Glomerular visceral epithelial cell (primary cell): ENCODE data around the gene TDRD7.
A peak's percentile ranks its signal among the peaks of the same experiment; 100 is the strongest.

Experiments used
- DNase-seq: peaks from one replicate; pipeline ENCODE4 v3.0.0-alpha.2; 2016; ENCODE audit errors: extremely low spot score

The TDRD7 gene

DNA sequence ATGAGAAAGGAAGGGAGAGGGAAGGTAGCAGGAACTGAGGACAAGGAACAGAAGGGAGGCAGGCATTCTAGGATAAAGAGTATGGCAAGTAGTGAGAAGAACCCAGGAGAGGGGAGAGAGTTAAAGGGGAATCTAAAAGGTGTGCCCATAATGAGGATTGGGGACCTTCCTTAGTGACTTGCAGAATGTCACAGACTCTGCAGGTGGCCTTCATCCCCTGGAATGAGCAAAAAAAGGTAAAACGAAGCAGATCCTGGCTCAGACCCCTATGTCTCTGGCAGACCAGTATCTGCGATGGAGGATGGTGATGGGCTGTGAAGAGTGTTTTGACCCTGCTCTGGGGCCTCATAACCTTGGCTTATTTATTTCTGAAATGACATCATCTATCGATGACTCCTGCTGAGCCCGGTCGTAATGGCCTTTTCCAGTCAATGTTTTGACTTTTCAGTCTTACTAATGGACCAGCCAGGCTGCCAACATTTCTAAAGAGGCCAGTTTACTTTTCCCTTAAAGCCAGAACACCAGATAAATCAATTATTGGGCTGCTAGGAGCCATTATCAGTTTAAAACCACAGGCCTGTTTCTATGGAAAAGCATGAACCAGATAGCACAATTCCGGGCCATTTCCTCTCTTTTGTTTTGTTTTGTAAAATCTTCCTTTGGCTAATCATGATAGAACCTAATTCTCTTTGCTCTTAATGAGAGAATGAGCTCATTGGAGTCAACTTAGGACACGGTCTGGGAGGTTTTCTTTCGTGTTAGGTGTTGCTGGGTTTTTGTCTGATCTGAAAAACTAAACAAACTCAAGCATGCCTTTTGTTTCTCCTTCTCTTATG is 92.7 kb downstream of the TDRD7 start:
- DNase-seq, result no peak

DNA sequence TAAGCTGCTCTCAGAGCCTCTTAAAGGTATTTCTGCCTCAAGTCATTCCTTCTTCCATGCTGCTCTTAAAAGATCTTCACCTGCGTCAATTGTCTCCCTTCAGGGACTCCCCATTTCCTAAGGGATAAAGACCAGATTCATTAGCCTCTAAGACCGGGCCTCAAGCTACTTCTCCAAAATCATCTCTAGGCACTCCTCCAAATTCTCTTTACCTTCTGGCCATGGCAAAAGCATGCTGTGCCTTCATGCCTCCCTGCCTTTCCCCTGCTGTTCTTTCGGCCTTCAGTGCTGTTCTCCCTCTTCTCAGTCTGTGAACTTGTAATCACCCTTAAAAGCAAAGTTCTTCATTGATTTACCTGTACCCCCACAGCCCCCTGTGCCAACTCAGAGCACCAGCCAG is 93.9 kb downstream of the TDRD7 start:
- DNase-seq, result no peak

DNA sequence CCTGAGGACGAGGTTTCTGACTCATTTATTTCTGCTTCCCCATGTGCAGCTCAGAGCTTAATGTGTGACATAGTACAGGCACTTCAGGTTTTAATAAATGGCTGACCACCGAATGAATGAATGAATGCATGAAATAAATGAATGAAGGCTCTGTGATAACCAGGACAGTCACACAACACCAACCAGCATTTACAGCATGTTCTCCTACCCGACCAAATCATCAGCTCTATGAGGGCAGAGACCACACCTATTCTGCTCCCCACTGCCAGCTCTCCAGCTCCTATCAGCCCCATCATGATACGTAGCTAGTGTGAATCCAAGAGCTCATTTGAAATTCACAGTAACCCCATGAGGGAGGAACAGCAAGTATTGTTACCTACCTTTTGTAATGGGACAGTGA is 94.4 kb downstream of the TDRD7 start:
- DNase-seq, result no peak

DNA sequence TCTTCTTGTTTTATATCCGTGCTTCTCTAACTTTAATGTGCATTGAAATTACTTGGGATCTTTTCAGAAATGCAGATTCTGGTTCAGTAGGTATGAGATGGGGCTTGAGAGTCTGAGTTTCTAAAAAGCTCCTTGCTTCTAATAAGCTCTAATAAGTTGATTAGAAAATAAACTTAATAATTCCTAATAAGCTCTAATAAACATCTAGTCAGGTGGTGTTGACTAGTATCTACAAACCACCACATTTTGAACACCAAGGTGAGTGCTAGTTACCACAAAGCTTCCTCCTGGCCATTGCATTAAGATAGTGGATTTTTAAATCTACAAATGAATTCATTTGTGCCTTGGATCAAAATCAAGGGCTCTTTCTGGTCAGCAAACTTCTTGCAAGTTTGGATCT is 94.9 kb downstream of the TDRD7 start:
- DNase-seq, result no peak

DNA sequence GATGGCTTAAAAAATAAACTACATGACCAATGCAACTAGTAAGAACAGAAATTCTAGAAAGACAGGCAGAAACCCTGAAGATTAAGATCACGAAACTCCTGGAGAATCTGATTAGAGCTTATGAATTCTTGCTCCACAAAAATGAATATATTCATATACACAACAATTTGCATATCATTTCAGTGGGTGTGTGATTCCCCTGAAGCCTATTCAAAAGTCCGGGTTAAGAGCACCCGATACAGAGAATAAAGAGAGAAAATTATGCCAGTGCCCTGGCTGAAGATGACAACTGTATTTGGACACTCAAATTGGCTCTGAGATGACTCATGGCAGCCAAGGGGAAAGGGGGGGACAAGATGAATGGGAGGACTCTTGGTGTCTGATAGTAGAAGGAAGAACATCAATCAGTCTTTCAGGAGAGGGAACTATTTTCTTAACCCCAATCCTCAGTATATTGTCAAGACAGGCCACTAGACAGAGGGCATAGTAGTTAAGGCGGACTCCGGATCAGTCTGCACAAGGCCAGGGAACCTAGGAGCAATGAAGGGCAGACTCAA is 95.6 kb downstream of the TDRD7 start:
- DNase-seq, result no peak

DNA sequence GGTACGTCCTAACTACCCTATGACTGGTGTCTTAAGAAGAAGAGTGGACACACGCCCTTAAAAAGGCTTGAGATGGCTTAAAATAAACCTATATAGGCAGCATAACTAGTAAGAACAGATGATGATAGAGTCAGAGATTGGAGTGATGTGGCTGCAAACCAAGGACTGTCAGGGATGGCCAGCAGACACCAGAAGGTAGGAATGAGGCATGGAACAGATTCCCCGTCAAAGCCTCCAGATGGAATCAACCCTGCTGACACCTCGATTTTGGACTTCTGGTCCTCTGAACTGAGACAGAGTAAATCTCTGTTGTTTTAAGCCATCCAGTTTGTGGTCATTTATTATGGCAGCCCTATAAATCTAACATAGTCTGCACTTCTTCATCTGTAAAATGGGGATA is 97.0 kb downstream of the TDRD7 start:
- DNase-seq, result no peak

DNA sequence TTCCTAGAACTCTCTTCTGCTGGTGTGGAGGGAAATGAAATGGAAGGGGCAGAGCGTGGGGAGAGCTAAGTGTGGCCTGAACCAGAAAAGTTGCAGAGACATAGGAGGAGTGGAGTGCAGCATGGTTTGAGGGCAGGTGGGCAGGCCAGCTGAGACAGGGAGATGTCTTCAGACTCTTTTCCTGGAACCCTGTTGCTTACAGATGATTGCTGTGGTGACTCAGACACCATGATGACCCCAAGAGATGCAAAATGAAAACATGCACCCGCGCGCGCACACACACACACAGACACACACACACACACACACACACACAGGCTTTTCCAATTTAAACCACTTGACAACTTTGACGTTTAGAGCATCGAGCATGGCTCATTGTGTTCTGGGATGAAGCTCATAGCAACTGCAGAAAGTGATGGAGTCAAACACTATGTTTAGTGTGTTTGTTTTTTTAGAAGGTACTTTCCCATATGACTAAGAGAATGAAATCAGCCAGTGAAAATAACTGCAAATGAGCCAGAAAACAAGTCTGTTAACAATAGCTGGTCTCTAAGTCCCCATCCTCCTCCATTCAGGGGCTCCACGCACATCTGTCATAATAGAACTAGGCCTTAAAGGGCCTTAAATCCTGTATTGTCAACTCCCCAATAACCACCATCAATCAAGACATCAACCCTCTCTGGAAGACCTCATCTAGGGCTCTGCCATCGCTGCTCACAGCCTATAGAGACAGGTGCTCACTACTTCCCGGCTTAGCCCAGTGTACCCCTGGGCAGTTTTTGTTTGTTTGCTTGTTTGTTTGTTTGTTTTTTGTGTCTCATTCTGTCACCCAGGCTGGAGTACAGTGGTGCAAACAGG is 99.1 kb downstream of the TDRD7 start:
- peak; percentile 69 for DNase-seq

DNA sequence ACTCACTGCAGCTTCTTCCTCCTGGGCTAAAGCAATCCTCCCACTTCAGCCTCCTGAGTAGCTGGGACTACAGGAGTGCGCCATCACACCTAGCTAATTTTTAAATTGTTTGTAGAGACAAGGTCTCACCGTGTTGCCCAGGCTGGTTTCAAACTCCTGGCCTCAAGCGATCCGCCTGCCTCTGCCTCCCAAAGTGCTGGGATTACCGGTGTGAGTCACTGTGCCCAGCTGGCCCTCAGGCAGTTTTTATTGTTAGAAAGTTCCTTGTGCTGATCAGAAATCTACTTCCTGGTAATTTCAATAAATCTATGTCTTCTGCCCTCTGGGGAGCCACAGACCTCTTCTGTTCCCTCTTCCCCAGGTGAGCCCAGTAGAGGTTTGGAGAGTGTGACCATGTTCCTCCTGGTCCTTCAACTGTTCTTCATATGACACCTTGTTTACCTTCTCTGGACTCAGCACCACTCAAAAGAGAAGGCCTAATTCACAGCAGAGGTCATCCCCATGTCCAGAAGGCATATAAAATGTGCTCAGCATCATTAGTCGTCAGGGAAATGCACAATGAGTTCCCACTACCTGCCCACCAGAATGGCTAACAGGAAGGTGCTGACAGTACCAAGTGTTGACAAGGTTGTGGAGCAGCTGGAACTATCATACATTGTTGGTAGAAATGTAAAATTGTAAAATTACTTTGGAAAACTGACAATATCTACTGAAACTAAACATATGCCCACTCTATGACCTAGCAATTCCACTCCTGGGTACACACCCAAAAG is 99.9 kb downstream of the TDRD7 start:
- DNase-seq, result no peak

DNA sequence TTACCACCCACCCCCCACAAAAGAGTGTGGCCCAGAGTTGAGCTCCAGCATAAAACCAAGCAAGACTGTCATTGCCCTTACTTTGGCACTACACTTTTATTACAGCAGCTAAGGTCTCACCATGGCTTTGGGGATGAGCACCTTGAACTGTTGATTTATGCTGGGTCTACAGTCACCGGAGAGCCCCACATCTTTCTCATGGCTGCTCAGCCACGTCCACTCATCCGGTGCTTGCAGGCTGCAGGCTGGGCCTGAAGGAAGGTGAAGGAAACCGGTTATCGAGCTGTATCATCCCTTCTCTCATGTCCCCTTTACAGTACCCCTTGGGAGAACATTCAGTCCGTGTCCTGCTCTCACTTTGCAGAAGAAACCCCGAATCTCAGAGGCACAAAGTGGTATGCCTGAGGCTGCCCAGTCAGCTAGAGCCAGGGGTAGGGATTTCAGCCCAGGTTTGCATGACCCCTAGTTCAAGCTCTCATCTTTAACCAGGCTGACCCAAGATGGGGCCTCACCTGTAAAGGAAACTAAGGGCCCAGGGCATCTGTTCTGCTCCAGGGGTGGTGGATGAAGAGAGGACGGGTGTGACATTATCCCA is 101.2 kb downstream of the TDRD7 start:
- no peak for DNase-seq

DNA sequence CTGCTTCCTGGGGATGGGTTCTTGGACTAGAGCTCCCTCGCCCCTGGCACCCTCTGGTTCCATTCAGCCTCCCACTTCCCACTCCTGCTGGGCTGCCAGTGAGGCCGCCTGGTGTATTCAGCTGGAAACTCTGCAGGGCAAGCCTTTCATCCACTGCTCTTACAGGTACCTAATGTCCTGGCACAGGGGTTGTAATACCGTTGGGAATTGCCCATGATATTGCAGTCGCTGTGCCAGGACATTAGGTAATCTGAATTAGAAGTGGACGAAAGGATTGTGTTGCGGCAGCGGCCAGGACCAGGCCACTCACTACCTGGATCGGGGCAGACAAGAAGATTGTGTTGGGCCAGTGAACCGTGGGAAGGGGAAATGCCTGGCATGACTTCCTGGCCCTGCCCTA is 102.6 kb downstream of the TDRD7 start:
- no peak for DNase-seq

DNA sequence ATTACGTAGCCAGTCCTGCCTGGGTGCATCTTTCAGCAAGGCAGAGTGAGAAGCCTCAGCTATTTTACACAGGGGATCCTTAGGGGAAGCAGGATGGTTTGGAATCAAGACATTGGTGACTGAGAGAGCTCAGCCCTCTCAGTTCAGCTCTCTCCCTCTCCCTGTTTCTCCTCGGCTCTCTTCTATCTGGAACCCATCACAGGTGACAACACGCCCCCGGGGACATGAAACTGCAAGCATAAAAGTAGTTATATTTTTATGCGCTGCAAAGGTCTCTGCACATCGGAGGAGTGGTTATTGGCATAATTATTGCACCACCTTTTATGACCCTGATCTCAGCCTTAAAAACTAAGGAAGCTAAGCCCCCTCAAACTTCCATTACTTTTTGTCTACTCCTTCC is 103.8 kb downstream of the TDRD7 start:
- no peak for DNase-seq

DNA sequence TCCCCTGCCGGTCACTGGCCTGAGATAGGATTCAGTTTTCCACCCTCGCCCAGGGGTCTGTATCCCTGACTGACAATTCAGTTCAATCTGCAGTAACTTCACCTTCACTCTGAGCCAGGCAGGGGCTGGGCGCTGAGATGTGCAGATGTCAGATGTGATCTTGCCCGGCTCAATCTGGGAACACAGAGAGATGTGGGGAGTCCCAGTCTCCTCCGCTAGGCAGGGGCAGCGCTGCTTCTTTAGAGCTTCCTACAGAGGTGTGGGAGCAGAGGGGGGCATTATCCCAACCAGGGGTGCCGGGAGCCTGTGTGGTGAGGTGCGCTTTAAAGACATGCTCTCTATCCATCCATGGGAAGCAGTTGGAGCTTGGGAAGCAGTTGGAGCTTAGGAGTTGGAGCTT is 104.2 kb downstream of the TDRD7 start:
- DNase-seq, result no peak

DNA sequence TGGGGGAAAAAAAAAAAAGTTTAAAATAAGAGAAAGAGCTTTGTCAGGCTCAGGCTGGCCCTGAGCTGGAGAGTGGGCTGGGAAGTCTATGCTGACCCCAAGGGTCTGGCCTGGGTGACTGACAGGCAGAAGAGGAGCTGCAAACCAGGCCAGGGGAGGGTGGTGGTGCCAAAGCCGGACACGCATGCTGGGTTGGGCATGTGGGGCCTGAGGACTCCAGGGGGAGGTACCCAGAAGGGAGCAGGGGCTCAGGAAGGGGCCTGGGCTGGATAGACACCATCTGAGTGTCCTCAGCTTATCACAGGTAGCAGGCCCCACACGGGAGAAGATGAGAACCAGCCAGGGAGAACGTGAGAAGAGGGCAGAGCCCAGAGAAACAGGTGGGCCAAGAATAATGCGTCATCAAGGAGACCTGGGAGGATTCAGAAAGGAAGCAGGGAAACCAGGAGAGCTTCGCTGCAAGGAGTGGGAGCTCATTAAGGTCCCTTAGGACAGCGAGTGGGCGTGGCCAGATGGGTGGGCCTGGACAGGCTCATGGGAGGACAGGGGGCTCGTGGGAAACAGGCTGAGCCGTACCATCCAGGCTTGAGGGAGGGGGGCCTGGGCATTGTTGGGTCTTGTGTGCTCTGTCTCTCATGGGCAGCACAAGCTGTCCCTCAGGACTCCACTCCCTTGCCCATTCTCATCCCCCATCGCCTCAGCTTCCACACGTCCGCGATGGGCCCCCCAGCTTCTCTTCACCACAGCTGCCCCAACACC is 105.6 kb downstream of the TDRD7 start:
- no peak for DNase-seq

DNA sequence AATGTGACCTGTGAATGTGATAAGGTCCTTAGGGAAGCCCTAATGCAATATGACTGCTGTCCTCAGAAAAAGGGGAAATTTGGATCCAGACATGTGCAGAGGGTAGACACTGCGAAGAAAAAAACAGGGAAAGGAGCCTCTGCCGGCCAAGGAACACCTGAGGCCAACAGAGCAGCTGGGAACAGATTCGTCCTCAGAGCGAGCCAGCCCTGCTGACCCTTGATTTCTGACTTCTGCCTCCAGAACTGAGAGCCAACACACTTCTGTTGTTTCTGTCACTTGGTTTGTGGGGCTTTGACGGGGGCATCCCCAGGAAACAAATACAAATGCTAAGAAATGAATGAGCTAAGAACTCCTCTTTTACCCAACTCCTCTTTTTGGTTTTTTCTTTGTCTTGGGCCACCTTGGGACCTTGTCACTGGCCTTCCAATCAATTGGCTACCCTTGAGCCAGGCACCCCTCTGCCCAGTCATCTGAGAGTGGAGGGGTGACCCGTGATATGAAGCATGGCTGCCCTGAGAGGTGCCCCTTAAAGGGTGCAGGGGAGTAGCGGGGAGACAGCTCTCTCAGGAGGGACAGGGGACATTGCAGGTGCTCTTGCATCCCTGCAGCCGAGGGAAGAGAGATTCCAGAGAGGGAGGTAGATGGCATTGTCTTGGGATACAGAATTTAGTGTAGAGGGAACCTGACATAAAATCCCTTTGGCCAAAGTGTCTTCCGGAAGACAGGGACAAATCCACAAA is 106.4 kb downstream of the TDRD7 start:
- DNase-seq, result no peak

DNA sequence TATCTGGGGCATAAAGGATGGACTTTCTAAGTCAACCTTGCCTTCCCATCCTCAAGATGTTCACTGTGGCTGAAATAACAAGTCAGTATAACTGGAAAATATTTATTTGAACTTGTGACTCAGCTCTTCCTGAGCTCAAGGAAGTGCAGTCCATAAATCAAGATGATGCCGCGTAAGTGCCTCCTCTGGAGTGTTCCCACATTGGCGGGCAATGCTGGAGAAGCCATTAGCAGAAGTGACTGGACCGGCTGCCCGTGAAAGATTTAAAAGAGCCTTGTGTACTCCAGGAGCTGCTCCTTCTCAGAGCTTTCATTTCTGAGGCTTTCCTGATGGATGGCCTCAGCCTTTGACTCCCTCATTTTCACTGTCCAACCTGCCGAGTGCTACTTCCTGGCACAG is 107.0 kb downstream of the TDRD7 start:
- peak; percentile 68 for DNase-seq

DNA sequence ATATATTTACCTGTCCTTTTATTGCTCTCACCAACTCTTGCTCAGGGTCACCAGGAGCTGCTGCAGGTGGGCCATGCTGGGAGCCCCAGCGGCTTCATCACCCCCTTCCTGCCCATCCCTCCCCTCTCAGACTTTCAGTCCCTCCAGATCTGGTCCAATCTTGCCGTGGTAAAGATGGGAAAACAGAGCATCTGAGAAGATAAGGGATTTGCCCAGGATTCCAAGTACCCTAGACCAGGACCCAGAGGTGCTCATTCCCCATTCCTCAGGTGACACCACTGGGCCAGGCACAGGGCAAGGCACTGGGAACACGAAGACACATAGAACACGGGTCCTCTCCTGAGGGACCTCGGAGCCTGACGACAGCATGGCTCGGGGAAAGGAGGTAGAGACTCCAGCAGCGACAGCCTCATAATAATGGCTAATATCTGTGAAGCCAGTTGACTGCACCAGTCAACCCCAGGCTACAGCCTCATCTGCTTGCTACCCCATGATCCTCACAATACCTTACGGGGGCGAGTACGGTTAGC is 107.6 kb downstream of the TDRD7 start:
- DNase-seq, result no peak

DNA sequence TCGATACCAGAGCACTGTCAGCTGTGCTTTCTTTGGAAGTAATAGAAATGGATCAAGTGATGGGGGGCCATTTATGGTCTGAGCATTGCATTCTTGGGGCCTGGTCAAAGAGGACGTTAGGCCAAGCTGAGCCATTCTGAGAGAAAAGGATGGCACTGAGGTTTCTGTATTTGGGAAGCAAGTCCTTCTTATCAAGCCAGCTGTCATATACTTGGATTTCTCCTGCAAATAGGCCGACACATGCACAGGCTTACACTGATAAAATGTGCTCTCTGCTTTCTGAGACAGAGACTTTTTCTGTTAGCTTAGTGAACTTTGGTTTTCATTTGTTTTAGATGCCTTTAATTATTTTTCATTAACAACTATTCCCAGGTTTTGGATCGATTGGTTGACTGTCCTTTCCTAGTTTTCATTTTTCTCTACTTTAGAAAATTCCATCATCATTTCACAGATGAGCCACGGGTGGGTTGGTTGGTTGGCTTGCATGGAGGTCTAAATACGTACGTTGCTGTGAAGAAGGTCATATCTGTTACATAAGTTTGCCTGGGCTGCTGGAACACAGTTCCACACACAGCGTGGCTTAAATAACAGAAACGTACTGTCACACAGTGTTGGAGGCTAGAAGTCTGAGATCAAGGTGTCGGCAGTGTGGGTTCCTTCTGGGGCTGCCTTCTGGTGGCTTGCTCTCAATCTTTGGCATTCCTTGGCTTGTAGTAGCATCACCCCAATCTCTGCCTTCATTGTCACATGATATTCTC is 109.9 kb downstream of the TDRD7 start:
- no peak for DNase-seq

DNA sequence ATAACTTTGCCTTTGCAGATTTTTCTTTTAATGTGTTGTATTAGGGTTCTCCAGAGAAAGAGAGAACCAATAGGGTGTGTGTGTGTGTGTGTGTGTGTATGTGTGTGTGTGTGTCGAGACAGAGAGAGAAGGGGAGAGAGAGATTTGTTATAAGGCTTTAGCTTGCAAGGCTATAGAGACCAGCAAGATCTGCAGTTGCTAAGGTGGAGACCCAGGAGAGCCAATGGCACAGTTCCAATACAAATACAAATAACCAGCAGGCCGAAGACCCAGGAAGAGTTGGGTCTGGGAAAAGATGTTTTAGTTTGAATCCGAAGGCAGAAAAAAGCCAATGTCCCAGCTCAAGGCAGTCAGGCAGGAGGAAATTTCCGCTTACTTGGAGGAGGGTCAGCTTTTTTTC is 112.5 kb downstream of the TDRD7 start:
- no peak for DNase-seq

DNA sequence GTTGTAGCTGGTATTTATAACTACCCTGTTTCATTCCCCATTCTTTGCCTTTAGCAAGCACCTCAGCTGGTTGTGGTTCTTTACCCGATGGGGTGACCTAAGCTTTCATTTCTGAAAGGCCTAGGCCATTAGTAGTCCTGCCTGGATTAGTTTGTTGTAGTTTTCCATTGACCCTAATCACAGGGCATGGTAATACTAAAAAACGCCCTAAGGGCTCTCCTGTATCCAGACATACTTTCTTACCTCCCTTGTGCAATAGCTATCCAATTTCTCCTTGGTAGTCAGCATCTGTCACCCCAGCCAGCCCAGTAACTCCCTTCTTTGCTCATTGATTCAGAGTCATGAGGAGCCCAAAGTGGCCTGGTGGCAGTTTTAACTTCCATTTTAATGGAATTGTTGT is 113.6 kb downstream of the TDRD7 start:
- DNase-seq, result no peak
